ENCODE data around the gene USP34. TPM values are rescaled to one million over a fixed set of nuclear protein-coding genes. Genes with fewer than 3 reads are reported as not detected.

Gene USP34
- total and polyA plus RNA-seq, 2 of the 8 experiments (the other 6 are each of a cell fraction or from before 2014, with no cell fraction given), result 56.7 to 91.7 TPM

- TF ChIP-seq MAX (IDR thresholded peaks at IDR 0.05) (no peak), SIN3A (conservative IDR thresholded peaks at IDR 0.05 in 1 of 2, IDR thresholded peaks at IDR 0.05 in 1 of 2; ENCODE audit: low read depth in 1 of 2, low read length in 2 of 2) (no peak), ATF2 (IDR thresholded peaks at IDR 0.05; ENCODE audit: low read length) (no peak), TCF12 (IDR thresholded peaks at IDR 0.05; ENCODE audit: low read depth, low read length) (no peak), USF2 (IDR thresholded peaks at IDR 0.05; ENCODE audit: low read length) (no peak), FOSL1 (IDR thresholded peaks at IDR 0.05; ENCODE audit: insufficient read depth, low read depth, low read length) (no peak), RNF2 (IDR thresholded peaks at IDR 0.05; ENCODE audit: borderline replicate concordance, low read depth, low read length, missing control alignments, poor library complexity, severe bottlenecking) (no peak)
Observed at GRCh38 chr2:61512768-61513398, 42.0 kb upstream of the USP34 start (continued).

All from H1 (cell line).